HG02852 (cell line): ENCODE results near the gene EEFSEC.

Source experiments
- ATAC-seq: cut with Tn5 transposase; IDR thresholded peaks from one replicate; pipeline ENCODE4 v1.9.1; 2021; ENCODE audit warnings: mild to moderate bottlenecking, moderate library complexity; ENCODE audit not compliant: unreplicated experiment

EEFSEC gene

GRCh38 chr3:128239304-128239703 is 86.0 kb downstream of the EEFSEC start:
- ATAC-seq = no peak

GRCh38 chr3:128240232-128240631 is 87.0 kb downstream of the EEFSEC start:
- ATAC-seq = no peak

GRCh38 chr3:128241741-128242140 is 88.5 kb downstream of the EEFSEC start:
- ATAC-seq = no peak

- ATAC-seq = no peak
Observed at GRCh38 chr3:128242818-128243601, 89.7 kb downstream of the EEFSEC start.

- ATAC-seq = no peak
Observed at GRCh38 chr3:128243602-128244504, 90.6 kb downstream of the EEFSEC start.

- ATAC-seq = no peak
Observed at GRCh38 chr3:128245460-128245859, 92.2 kb downstream of the EEFSEC start.

GRCh38 chr3:128247666-128248409 is 94.6 kb downstream of the EEFSEC start:
- ATAC-seq = no peak

- ATAC-seq = no peak
Observed at GRCh38 chr3:128252083-128252482, 98.8 kb downstream of the EEFSEC start.

- ATAC-seq = no peak
Observed at GRCh38 chr3:128253150-128253549, 99.9 kb downstream of the EEFSEC start.

GRCh38 chr3:128254066-128254590 is 100.8 kb downstream of the EEFSEC start:
- no peak for ATAC-seq

GRCh38 chr3:128254967-128255366 is 101.7 kb downstream of the EEFSEC start:
- no peak for ATAC-seq

- ATAC-seq = no peak
Observed at GRCh38 chr3:128256131-128256530, 102.8 kb downstream of the EEFSEC start.

GRCh38 chr3:128257632-128258031 is 104.4 kb downstream of the EEFSEC start:
- ATAC-seq = no peak

- ATAC-seq = no peak
Observed at GRCh38 chr3:128260275-128260674, 107.0 kb downstream of the EEFSEC start.

- no peak for ATAC-seq
Observed at GRCh38 chr3:128262457-128262856, 109.2 kb downstream of the EEFSEC start.

- no peak for ATAC-seq
Observed at GRCh38 chr3:128263118-128263517, 109.8 kb downstream of the EEFSEC start.

- ATAC-seq = no peak
Observed at GRCh38 chr3:128263946-128264345, 110.7 kb downstream of the EEFSEC start.

GRCh38 chr3:128266453-128266852 is 113.2 kb downstream of the EEFSEC start:
- no peak for ATAC-seq

GRCh38 chr3:128267541-128267940 is 114.3 kb downstream of the EEFSEC start:
- ATAC-seq = no peak

- ATAC-seq = no peak
Observed at GRCh38 chr3:128269006-128269775, 115.9 kb downstream of the EEFSEC start.
